Erythroblast (primary cell): Measurements from ENCODE around the gene MTARC2.

ENCODE experiments used
- DNase-seq, 2 experiments: peaks; one replicate each; lab custom pipeline; 2025; lab: John Stamatoyannopoulos, UW
- GATA1 ChIP-seq: IDR thresholded peaks from 2 replicates; pipeline ENCODE4 v1.6.1; 2011; ENCODE audit warnings: low read depth, mild to moderate bottlenecking, control low read depth, low read length, moderate library complexity
- POLR2A ChIP-seq: IDR thresholded peaks from 2 replicates; pipeline ENCODE4 v1.6.1; 2011; ENCODE audit warnings: mild to moderate bottlenecking, low read length

MTARC2 gene

DNA sequence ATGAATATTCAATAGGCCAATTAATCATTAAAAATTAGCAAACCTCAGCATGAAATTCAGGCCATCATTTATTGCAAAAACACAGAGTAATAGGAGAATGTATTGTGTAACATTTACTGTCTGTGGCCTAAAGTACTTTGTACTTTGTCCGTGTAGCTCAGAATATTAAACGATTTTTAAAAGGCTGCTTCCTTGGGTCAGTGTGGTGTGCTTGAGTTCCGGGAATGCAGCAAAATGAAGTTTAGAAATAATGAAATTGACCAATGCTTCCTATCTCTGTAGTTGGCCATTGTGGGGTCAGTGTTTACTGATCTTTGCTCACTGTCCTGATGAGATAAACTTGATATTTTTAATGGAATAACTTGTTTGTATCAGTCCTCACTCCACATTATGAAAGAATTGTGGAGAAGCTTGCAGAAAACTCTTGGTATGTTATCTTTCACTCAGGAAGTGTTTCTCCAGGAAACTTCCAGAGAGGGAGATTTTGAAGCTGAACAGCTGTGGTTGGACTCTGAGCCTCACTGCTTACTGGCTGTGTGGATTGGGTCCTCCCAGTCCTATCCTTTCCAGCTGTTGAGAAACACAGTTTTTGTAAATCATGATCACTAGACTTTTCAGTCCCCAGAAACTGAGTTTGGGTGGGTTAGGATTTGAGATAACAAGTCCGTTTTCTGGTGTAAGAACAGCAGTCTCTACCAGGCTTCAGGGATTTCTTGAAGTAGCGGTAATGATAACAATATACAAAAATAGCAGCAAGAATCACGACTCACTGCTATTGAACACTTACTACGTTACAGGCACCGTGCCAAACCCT is 19.4 kb downstream of the MTARC2 start:
- peak; percentile 9 to 14 for DNase-seq
- TF ChIP-seq POLR2A (no peak), GATA1 (no peak)

DNA sequence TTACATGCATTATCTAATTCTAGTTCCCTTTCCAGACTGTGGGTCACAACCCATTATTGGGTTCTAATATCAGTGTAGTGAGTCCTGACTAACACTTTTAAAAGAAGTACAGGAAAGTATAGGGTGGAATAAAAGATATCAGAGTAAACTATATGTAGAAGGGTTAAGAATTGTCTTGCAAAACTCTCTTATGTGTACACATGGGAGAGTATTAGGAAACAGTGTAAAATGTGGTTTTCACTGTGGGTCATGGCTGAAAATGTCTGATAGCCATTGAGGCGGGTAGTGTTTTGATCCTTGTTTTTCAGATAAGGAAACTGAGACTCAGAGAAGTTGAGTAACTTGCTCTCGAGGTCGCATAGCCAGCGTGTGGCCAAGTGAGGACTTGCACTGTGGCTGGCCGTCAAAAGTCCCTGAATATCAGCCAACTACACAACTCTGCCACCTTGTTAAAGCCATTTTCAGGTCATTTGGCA is 20.0 kb downstream of the MTARC2 start:
- DNase-seq = peak in 1 of 2 experiments; percentile 9
- TF ChIP-seq POLR2A (no peak), GATA1 (no peak)

DNA sequence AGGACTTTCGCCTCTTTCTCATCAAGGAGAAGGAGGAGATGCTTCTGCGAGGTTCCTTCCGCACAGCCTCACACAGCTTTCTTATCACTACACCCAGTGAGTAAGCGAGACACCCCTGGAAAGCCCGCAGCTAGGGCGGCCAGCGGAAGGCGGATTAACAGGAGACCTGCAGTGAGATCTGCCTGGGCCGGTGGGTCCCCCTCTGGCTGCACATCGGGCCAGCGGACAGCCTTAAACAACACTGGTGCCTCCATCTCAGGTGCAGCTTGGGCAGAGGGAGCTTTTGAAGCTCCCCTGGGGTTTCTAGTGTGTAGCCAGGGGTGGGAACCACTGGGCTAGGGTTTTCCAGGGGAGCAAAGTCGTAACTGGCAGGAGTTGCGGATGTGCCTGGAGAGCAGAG is 21.1 kb downstream of the MTARC2 start:
- no peak for DNase-seq
- TF ChIP-seq GATA1 (no peak), POLR2A (no peak)

DNA sequence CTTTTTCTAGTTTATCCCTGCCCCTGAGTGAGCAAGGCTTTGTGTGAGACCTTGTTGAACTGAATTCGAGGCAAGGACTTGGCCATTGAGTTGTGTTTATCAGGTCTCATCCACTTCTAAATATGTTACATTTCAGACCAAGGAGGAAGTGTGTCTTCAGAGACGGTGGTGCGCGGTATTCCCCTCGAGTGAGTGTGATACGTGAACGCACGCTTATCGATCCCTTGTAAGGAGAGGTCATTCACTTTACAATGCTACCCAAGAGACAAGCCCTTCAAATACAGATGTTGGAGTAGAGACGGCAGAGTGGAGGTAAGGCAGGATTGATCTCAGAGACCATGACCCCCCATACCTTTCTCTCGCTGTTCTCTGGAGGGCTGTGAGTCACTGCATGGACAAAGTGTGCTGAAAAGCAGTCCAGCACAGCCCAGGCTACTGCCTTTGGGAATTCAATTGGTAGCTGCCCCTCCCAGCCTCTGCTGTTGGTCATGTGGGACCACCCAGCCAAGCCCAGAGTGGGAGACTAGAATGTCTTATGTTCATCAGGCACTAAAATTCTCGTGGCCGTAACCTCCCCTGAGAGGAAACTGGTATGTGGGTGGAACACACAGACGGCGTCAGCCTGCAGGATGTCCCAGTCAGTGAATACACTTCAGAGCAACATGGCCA is 22.3 kb downstream of the MTARC2 start:
- no peak for DNase-seq
- no peak for TF ChIP-seq POLR2A
- no peak for TF ChIP-seq GATA1

DNA sequence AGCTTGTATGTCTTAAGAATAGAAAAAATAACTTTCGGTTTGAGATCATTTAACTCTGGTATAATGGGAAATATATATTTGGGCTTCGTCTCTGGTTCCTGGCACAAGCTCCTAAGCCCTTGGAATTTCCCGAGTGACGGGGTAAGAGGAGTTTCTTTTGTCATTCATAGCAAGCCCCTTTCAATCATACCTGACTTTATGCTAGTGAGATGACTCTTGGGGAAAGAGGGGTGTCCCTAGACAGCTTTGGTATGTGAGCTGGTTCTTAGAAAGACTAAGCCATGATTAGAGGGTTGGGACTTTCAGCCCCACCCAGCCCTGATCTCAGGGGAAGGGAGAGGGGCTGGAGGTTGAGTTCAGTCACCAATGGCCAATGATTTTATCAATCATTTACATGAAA is 24.7 kb downstream of the MTARC2 start:
- no peak for TF ChIP-seq GATA1
- no peak for TF ChIP-seq POLR2A
- no peak for DNase-seq

DNA sequence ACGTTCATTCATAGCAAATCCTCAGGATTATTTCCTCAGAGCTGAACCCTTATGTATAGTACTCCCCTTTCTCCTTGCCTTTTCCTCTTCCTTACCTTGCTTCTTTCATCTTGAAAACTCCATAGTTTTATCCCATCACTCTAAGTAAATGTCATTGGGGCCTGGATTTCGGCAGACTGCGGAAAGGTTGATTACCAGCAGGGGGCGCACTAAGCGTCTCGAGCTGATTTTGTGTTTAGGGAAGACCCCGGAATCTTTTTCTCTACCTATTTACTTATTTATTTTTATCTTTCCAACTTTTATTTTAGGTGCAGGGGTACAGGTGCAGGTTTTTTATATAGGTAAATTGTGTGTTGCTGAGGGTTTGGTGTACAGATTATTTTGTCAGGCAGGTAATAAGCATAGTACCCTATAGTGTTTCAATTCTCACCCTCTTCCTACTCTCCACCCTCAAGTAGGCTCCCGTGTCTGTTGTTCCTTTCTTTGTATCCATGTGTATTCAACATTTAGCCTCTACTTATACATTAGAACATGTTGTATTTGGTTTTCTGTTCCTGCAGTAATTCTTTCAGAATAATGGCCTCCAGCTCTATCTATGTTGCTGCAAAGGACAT is 27.2 kb downstream of the MTARC2 start:
- peak; percentile 36 to 67 for DNase-seq
- no peak for TF ChIP-seq GATA1
- TF ChIP-seq POLR2A = no peak

DNA sequence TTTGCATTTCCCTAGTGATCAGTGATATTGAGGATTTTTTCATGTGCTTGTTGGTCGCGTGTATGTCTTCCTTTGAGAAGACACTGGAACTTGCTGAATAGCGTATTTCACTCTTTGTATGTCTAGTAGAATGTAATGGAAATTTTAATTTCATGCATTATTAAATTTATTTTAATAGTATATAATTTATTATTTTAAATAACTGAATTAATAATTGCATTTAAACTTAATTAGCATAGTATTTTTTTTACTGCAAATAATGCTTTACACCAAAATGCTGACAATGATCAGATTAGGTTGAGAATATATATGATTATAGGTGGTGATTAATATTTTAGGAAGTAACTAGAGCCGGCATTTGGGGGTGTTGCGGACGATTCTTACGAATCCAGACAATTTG is 28.1 kb downstream of the MTARC2 start:
- TF ChIP-seq POLR2A (no peak), GATA1 (no peak)
- no peak for DNase-seq

DNA sequence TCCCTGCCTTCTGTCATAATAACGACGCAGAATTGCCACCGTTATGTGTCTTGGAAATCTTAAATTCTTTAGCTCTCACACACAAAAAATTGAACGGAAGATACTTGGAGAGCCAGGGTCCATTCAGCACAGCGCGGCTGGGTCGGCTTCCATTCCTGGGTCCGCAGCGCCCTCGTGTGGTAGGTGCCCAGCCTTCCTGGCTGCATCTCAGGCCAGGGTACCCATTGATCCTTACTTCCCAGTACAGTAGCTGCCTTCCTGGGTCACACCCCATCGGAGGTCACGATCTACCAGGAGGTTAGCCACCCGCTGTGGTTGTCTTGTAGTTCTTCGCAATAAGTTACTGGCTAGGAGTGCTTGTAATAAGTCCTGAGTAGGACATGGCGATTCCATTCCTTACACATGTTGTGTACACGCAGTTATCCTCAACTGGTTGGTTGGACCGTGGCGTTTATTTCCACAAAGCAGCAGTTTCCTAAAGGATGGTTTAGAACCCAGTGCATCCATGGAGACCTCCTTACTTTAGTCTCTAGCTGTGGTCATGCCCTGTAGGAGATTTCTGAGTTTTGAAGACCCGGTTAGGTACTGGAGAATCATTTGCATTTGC is 28.7 kb downstream of the MTARC2 start:
- peak; percentile 61 to 79 for DNase-seq
- TF ChIP-seq GATA1 (no peak), POLR2A (no peak)

DNA sequence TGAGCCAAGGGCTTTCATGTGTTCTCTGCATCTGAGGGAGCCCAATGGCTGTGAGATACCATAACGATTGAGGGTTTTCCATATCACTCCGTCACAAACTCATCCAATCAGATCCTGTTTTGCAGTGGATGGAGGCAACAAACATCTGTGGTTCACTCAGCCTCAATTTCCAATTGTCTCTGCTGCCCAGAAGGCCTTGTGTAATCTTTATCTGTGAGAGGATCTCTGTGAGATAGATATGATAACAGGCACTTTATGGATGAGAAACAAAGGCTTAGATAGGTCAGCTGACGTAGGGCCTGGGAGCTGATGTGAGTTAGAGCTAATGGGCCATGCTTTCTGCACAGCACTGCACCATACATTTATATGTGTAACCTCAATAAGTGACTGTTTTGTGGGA is 35.3 kb downstream of the MTARC2 start:
- TF ChIP-seq GATA1 (no peak), POLR2A (no peak)
- no peak for DNase-seq

DNA sequence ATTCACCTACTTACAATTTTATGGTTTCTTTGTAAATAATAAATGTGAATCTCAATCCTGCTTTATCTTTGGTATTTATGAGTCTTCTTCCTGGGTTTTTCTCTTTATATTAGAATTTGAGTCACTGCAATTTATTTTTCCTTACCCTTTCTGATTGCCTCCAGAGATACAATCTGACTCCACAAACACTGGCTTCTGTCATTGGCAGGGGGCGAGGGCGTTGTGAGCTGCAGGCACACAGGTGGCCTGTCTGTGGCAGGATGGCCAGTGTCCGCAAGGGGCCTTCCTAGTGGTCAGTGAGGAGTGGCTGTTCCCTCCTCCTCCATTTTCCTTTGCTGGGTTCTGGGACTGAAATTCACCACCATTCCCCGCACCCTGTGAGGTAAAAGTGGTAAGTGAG is 36.6 kb downstream of the MTARC2 start:
- no peak for TF ChIP-seq POLR2A
- TF ChIP-seq GATA1 = no peak
- no peak for DNase-seq

DNA sequence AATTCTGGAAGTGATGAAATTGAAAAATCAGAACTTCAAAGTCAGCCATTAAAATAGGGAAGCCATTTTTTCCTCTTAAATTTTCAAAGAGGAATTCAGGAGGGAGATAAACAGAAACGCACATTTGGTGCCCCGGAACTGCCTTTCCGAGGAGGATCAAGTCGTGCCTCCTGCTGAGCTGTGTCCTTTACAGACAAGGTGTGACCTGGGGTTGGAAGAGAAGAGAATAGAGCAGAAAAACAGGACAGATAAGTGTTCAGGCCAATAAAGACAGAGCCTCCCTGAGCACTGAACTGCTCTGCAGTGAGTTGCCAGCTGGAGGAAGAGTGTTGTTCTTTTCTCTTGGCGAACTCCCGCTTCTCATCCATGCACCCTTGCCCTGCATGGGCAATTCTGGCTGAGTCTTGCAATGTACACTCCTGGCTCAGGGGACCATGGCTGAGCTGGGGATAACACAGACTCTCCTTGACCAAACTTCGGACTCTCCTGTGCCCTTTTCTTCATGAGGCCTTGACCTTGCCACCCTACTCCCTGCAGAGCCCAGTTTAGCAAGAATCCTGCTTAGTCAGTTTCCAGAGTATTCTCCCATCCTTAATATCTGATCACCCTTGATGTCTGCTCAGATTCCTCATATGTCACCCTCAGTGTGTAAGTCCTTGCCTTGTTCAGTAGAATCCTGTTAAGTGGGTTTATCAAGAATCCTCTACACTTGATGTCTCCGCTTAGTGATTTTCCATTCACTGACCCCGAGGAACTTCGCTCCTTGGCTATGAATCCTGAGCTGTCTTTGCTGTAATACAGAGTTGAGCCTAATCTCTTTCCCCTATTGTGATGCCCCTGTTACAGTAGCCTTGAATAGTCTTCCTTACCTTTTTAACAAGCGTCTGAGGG is 37.3 kb downstream of the MTARC2 start:
- no peak for TF ChIP-seq GATA1
- no peak for TF ChIP-seq POLR2A
- no peak for DNase-seq

DNA sequence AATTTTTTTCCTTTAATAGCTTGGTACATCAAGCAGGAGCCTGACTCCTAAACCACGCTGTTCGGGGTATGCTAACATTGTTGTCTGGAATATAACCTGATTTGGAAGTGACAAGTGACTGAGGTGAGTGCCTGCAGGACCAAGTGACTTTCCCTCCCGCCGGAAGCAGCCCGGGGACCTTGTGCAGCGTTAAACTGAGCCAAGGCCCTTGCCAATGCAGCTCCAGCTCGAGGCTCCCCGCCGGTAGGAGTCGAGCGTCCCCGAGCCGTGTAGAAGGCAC is 37.9 kb downstream of the MTARC2 start:
- TF ChIP-seq GATA1 = no peak
- TF ChIP-seq POLR2A = no peak

More for the DNA sequence above, 37.9 kb downstream of the MTARC2 start:
- DNase-seq = no peak
